ENCODE measurements around the gene EHF.

EHF gene

DNA sequence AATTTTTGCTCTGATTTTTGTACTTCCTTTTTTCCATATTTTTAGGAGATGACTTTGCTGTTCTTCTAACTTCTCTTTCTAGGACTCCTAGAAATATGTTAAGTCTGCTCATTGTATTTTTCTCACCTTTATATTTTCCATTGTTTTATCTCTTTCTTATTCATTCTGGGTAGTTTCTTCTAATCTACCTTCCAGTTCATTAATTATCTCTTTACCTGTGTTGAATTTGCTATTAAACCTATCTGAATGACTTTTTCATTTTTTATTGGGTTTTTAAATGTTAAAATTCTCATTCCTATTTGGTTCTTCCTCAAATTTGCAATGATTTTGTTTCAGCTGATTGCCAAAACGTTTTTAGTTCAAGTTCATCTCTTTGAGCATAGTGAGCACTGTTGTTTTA is 27.8 kb upstream of the EHF start:
- H3K9me2 ChIP-seq (replicated peaks; ENCODE audit: control insufficient read depth, low read length), result no peaks in the 10 kb centered on the region
- H4K20me1 ChIP-seq (ENCODE audit: control insufficient read depth, insufficient read depth, low read depth, low read length), result no peaks in the 10 kb centered on the region
- no peaks in the 10 kb centered on the region for H3K9me3 ChIP-seq (ENCODE audit: control insufficient read depth, insufficient read depth, low read length)
- no peaks in the 10 kb centered on the region for H3K36me3 ChIP-seq (ENCODE audit: control insufficient read depth, low read length)
- H3K27me3 ChIP-seq (ENCODE audit: control insufficient read depth, low read length), result 0 out of 2 replicates have a peak, but pooled peaks cover 2% of the 10 kb centered on the region
- no peak for TF ChIP-seq EZH2phosphoT487 (IDR thresholded peaks at IDR 0.05; ENCODE audit: borderline replicate concordance, low read length)
- TF ChIP-seq CTCF (IDR thresholded peaks at IDR 0.05; ENCODE audit: low read depth, low read length, poor library complexity, severe bottlenecking), result no peak
- no peak overlapping the region for H3K4me2 ChIP-seq (ENCODE audit: low read length)
- no peaks in the 10 kb centered on the region for H3K79me2 ChIP-seq (ENCODE audit: control insufficient read depth, low read length)
- H3K4me3 ChIP-seq (ENCODE audit: low read length), result no peak overlapping the region
- H3K4me1 ChIP-seq (ENCODE audit: control insufficient read depth, low read length), result no peaks in the 10 kb centered on the region
- H3F3A ChIP-seq (ENCODE audit: control insufficient read depth, insufficient read depth), result no peaks in the 10 kb centered on the region
- H3K27ac ChIP-seq (ENCODE audit: low read depth, low read length), result no peak overlapping the region

DNA sequence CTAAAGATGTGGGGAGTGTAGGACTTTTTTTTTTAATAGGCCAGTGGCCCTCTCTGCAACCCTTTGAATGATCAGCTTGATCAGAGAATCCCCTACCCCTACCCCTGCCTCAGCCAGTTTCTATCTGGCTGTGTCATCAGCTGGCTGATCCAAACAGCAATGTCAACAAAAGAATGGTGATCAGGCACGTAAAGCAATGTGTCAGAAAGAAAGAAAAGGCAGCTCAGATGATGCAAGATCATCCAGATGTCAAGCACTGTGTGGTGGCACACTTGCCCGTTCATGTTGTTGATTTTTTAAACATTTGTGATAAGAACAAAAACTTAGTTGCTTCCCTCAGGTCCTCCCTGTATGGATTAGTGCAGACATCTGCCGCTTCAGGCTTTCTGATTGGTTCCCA is 26.3 kb upstream of the EHF start:
- no peaks in the 10 kb centered on the region for H3F3A ChIP-seq (ENCODE audit: control insufficient read depth, insufficient read depth)
- no peaks in the 10 kb centered on the region for H3K4me1 ChIP-seq (ENCODE audit: control insufficient read depth, low read length)
- no peak overlapping the region for H3K4me3 ChIP-seq (ENCODE audit: low read length)
- H4K20me1 ChIP-seq (ENCODE audit: control insufficient read depth, insufficient read depth, low read depth, low read length), result no peaks in the 10 kb centered on the region
- H3K4me2 ChIP-seq (ENCODE audit: low read length), result no peak overlapping the region
- H3K36me3 ChIP-seq (ENCODE audit: control insufficient read depth, low read length), result no peaks in the 10 kb centered on the region
- TF ChIP-seq EZH2phosphoT487 (IDR thresholded peaks at IDR 0.05; ENCODE audit: borderline replicate concordance, low read length) (no peak), CTCF (IDR thresholded peaks at IDR 0.05; ENCODE audit: low read depth, low read length, poor library complexity, severe bottlenecking) (no peak)
- no peaks in the 10 kb centered on the region for H3K9me2 ChIP-seq (replicated peaks; ENCODE audit: control insufficient read depth, low read length)
- H3K27ac ChIP-seq (ENCODE audit: low read depth, low read length), result no peak overlapping the region
- no peaks in the 10 kb centered on the region for H3K9me3 ChIP-seq (ENCODE audit: control insufficient read depth, insufficient read depth, low read length)
- no peaks in the 10 kb centered on the region for H3K79me2 ChIP-seq (ENCODE audit: control insufficient read depth, low read length)
- H3K27me3 ChIP-seq (ENCODE audit: control insufficient read depth, low read length), result 0 out of 2 replicates have a peak, but pooled peaks cover 2% of the 10 kb centered on the region

GRCh38 chr11:34595391-34595790 is 25.5 kb upstream of the EHF start:
- H3K27me3 ChIP-seq (ENCODE audit: control insufficient read depth, low read length), result no peaks in the 10 kb centered on the region
- H3K4me2 ChIP-seq (ENCODE audit: low read length), result no peak overlapping the region
- H3K4me3 ChIP-seq (ENCODE audit: low read length), result no peak overlapping the region
- H3F3A ChIP-seq (ENCODE audit: control insufficient read depth, insufficient read depth), result no peaks in the 10 kb centered on the region
- H3K9me2 ChIP-seq (replicated peaks; ENCODE audit: control insufficient read depth, low read length), result no peaks in the 10 kb centered on the region
- no peaks in the 10 kb centered on the region for H4K20me1 ChIP-seq (ENCODE audit: control insufficient read depth, insufficient read depth, low read depth, low read length)
- no peaks in the 10 kb centered on the region for H3K4me1 ChIP-seq (ENCODE audit: control insufficient read depth, low read length)
- H3K27ac ChIP-seq (ENCODE audit: low read depth, low read length), result no peak overlapping the region
- TF ChIP-seq EZH2phosphoT487 (IDR thresholded peaks at IDR 0.05; ENCODE audit: borderline replicate concordance, low read length), result no peak
- TF ChIP-seq CTCF (IDR thresholded peaks at IDR 0.05; ENCODE audit: low read depth, low read length, poor library complexity, severe bottlenecking), result no peak
- no peaks in the 10 kb centered on the region for H3K36me3 ChIP-seq (ENCODE audit: control insufficient read depth, low read length)
- no peaks in the 10 kb centered on the region for H3K9me3 ChIP-seq (ENCODE audit: control insufficient read depth, insufficient read depth, low read length)
- no peaks in the 10 kb centered on the region for H3K79me2 ChIP-seq (ENCODE audit: control insufficient read depth, low read length)

Measured in DOHH2 (cell line).